H1 (cell line): ENCODE measurements around the gene ANKRD34B. TPM values are rescaled to one million over a fixed set of nuclear protein-coding genes. Genes with fewer than 3 reads are reported as not detected.
A peak's percentile ranks its signal among the peaks of the same experiment; 100 is the strongest.

Experiments
- CTCF ChIA-PET: fragments of 300-600 bp; sonication (Branson Sonifier 250); formaldehyde crosslinking; loops from one replicate; lab custom pipeline; 2021; ENCODE audit not compliant: partially characterized antibody; lab: Charles Lee
- POLR2A ChIA-PET: fragments of 300-600 bp; sonication (Branson Sonifier 250); formaldehyde crosslinking; loops from one replicate; lab custom pipeline; 2021; ENCODE audit warnings: inconsistent platforms; ENCODE audit not compliant: partially characterized antibody; lab: Charles Lee
- DNase-seq, 2 experiments: peaks; one replicate each; pipeline versions ENCODE4 v3.0.0 to v3.0.0-alpha.2; 2010 to 2022; ENCODE audit warnings: low spot score in 2 of 2, low read depth in 1 of 2, mixed read lengths in 1 of 2
- FAIRE-seq: peaks from 2 replicates; lab custom pipeline; 2011; peaks lifted over from hg19 to GRCh38; lab: Jason Lieb, UNC
- H2AFZ ChIP-seq: 2 replicates; pipeline ENCODE4 v1.8.1; 2012; ENCODE audit warnings: low read length, inconsistent platforms
- H2AK5ac ChIP-seq: 2 replicates; pipeline ENCODE4 v1.6.1; 2013; ENCODE audit warnings: low read depth, low read length
- H2BK120ac ChIP-seq: replicated peaks from 2 replicates; pipeline ENCODE3; 2013; ENCODE audit warnings: low read depth, low read length, inconsistent platforms
- H2BK12ac ChIP-seq: 2 replicates; pipeline ENCODE4 v1.6.1; 2013; ENCODE audit warnings: low read depth, low read length
- H2BK15ac ChIP-seq: 2 replicates; pipeline ENCODE4 v1.6.1; 2013; ENCODE audit warnings: low read length
- H2BK20ac ChIP-seq: 2 replicates; pipeline ENCODE4 v1.6.1; 2013; ENCODE audit warnings: low read length
- H2BK5ac ChIP-seq: 2 replicates; pipeline ENCODE4 v1.6.1; 2013; ENCODE audit warnings: low read depth, low read length
- H3K14ac ChIP-seq: 2 replicates; pipeline ENCODE4 v1.6.1; 2013; ENCODE audit warnings: inconsistent platforms; ENCODE audit not compliant: insufficient read length
- H3K18ac ChIP-seq: 2 replicates; pipeline ENCODE4 v1.6.1; 2013; ENCODE audit warnings: low read length; ENCODE audit errors: extremely low read depth
- H3K23ac ChIP-seq: 2 replicates; pipeline ENCODE4 v1.6.1; 2013; ENCODE audit warnings: inconsistent platforms; ENCODE audit not compliant: insufficient read length
- H3K23me2 ChIP-seq: 2 replicates; pipeline ENCODE4 v1.6.1; 2013; ENCODE audit warnings: low read depth, low read length
- H3K27ac ChIP-seq: 2 replicates; pipeline ENCODE4 v1.6.1; 2011; ENCODE audit warnings: low read depth, low read length, inconsistent platforms
- H3K27me3 ChIP-seq, 4 experiments: replicated peaks in 1 of 4; 1 replicate in 1 of 4; 2 replicates in 3 of 4; pipeline versions ENCODE4 v1.6.1 to v1.8.1; 2011 to 2013; ENCODE audit warnings: low read length in 3 of 4, mild to moderate bottlenecking in 3 of 4, inconsistent platforms in 2 of 4, mixed read lengths in 2 of 4, moderate library complexity in 1 of 4; ENCODE audit not compliant: control insufficient read depth in 3 of 4, insufficient read depth in 3 of 4; ENCODE audit errors: extremely low read depth in 1 of 4
- H3K36me3 ChIP-seq, 4 experiments: 2 replicates each; pipeline versions ENCODE4 v1.6.1 to v1.8.1; 2011 to 2013; ENCODE audit warnings: mild to moderate bottlenecking in 4 of 4, low read length in 3 of 4, moderate library complexity in 2 of 4, control low read depth in 1 of 4, inconsistent platforms in 1 of 4; ENCODE audit not compliant: insufficient read depth in 4 of 4, control insufficient read depth in 2 of 4
- H3K4ac ChIP-seq: replicated peaks from 2 replicates; pipeline ENCODE3; 2013; ENCODE audit warnings: low read length, low read depth, mixed read lengths, inconsistent platforms; ENCODE audit not compliant: insufficient read length
- H3K4me1 ChIP-seq, 4 experiments: replicated peaks in 1 of 4; 1 replicate in 1 of 4; 2 replicates in 3 of 4; pipeline versions ENCODE4 v1.6.1 to v1.8.1; 2011 to 2013; ENCODE audit warnings: low read length in 3 of 4, inconsistent platforms in 2 of 4, mixed read lengths in 1 of 4; ENCODE audit not compliant: insufficient read depth in 4 of 4, control insufficient read depth in 3 of 4
- H3K4me2 ChIP-seq, 2 experiments: 2 replicates each; pipeline versions ENCODE4 v1.6.1 to v1.8.1; 2011 to 2013; ENCODE audit warnings: low read depth in 2 of 2, low read length in 2 of 2, control low read depth in 1 of 2, inconsistent platforms in 1 of 2, mild to moderate bottlenecking in 1 of 2; ENCODE audit not compliant: insufficient read depth in 1 of 2
- H3K4me3 ChIP-seq, 4 experiments: fragments of 200-600, 300-600 bp in 1 of 4; sonication (generic), shearing (Covaris generic), sonication (Bioruptor Twin) in 1 of 4; 2 replicates each; pipeline versions ENCODE4 v1.5.1 to v1.8.1; 2011 to 2016; ENCODE audit warnings: low read length in 4 of 4, low read depth in 3 of 4, control low read depth in 2 of 4, inconsistent platforms in 2 of 4, mild to moderate bottlenecking in 2 of 4, mixed read lengths in 1 of 4, moderate library complexity in 1 of 4; ENCODE audit not compliant: insufficient read depth in 2 of 4; ENCODE audit errors: extremely low read depth in 1 of 4
- H3K56ac ChIP-seq: replicated peaks from 2 replicates; pipeline ENCODE3; 2013; ENCODE audit warnings: low read depth, mild to moderate bottlenecking, mixed read lengths, low read length, inconsistent platforms; ENCODE audit not compliant: insufficient read length
- H3K79me1 ChIP-seq: 2 replicates; pipeline ENCODE4 v1.6.1; 2013; ENCODE audit warnings: low read depth, low read length, control low read depth
- H3K79me2 ChIP-seq, 2 experiments: 2 replicates each; pipeline versions ENCODE4 v1.6.1 to v1.8.1; 2012 to 2013; ENCODE audit warnings: low read length in 2 of 2, mild to moderate bottlenecking in 2 of 2, inconsistent platforms in 1 of 2; ENCODE audit not compliant: insufficient read depth in 2 of 2, control insufficient read depth in 1 of 2
- H3K9ac ChIP-seq, 4 experiments: replicated peaks in 1 of 4; 1 replicate in 1 of 4; 2 replicates in 3 of 4; pipeline versions ENCODE4 v1.6.1 to v1.8.1; 2011 to 2013; ENCODE audit warnings: low read depth in 3 of 4, low read length in 3 of 4, control low read depth in 2 of 4, mild to moderate bottlenecking in 2 of 4, moderate library complexity in 2 of 4, inconsistent platforms in 1 of 4; ENCODE audit errors: extremely low read depth in 1 of 4
- H3K9me3 ChIP-seq, 2 experiments: 2 replicates each; pipeline versions ENCODE4 v1.6.1 to v1.8.1; 2012 to 2013; ENCODE audit warnings: mild to moderate bottlenecking in 2 of 2, moderate library complexity in 2 of 2, control low read depth in 1 of 2, inconsistent platforms in 1 of 2, low read depth in 1 of 2, low read length in 1 of 2, mixed read lengths in 1 of 2; ENCODE audit not compliant: insufficient read depth in 2 of 2
- H4K20me1 ChIP-seq, 2 experiments: replicated peaks in 1 of 2; 2 replicates each; pipeline versions ENCODE3 to v1.8.1; 2011 to 2013; ENCODE audit warnings: inconsistent platforms in 2 of 2, low read length in 2 of 2, mild to moderate bottlenecking in 1 of 2; ENCODE audit not compliant: insufficient read depth in 2 of 2, control insufficient read depth in 1 of 2
- H4K5ac ChIP-seq: 2 replicates; pipeline ENCODE4 v1.6.1; 2013; ENCODE audit warnings: low read length, low read depth, mixed read lengths, inconsistent platforms; ENCODE audit not compliant: insufficient read length
- H4K8ac ChIP-seq: 2 replicates; pipeline ENCODE4 v1.8.0; 2013; ENCODE audit warnings: mild to moderate bottlenecking, moderate library complexity, low read length, inconsistent platforms; ENCODE audit not compliant: insufficient read depth; ENCODE audit errors: extremely low read depth
- H4K91ac ChIP-seq: replicated peaks from 2 replicates; pipeline ENCODE3; 2013; ENCODE audit warnings: low read length, mixed read lengths, inconsistent platforms; ENCODE audit not compliant: insufficient read length
- ASH2L ChIP-seq: fragments of 200-600, 300-600 bp; sonication (generic); IDR thresholded peaks from one replicate; pipeline ENCODE4 v1.7.1; 2017; ENCODE audit warnings: low read length
- ATF3 ChIP-seq: IDR thresholded peaks from 2 replicates; pipeline ENCODE4 v1.6.1; 2011; ENCODE audit warnings: low read depth, mild to moderate bottlenecking, low read length; ENCODE audit not compliant: insufficient read depth
- BRCA1 ChIP-seq: IDR thresholded peaks from 2 replicates; pipeline ENCODE4 v1.6.1; 2012; ENCODE audit warnings: low read depth, low read length, improper control_type of control experiment
- CHD1 ChIP-seq: IDR thresholded peaks from 2 replicates; pipeline ENCODE4 v1.6.1; 2012; ENCODE audit warnings: low read depth, low read length, improper control_type of control experiment
- CREB1 ChIP-seq: IDR thresholded peaks from 2 replicates; pipeline ENCODE4 v1.6.1; 2012; ENCODE audit warnings: inconsistent platforms
- CTBP2 ChIP-seq: IDR thresholded peaks from 2 replicates; pipeline ENCODE4 v1.7.0; 2011; ENCODE audit warnings: borderline replicate concordance, mild to moderate bottlenecking, moderate library complexity, mixed read lengths, low read length; ENCODE audit not compliant: insufficient read depth, insufficient read length
- EGR1 ChIP-seq: IDR thresholded peaks from 2 replicates; pipeline ENCODE4 v1.6.1; 2011; ENCODE audit warnings: low read depth, low read length, borderline replicate concordance
- GTF2F1 ChIP-seq: IDR thresholded peaks from 2 replicates; pipeline ENCODE4 v1.6.1; 2012; ENCODE audit warnings: low read depth, low read length, improper control_type of control experiment, borderline replicate concordance
- HDAC6 ChIP-seq: IDR thresholded peaks from one replicate; pipeline ENCODE4 v1.7.1; 2012; ENCODE audit warnings: low read depth, mild to moderate bottlenecking, inconsistent platforms, low read length, moderate library complexity
- RAD21 ChIP-seq, 2 experiments: IDR thresholded peaks in 1 of 2; conservative IDR thresholded peaks in 1 of 2; 2 replicates each; pipeline ENCODE4 v1.6.1; 2011; ENCODE audit warnings: low read depth in 2 of 2, low read length in 2 of 2, improper control_type of control experiment in 1 of 2, inconsistent platforms in 1 of 2, mild to moderate bottlenecking in 1 of 2, moderate library complexity in 1 of 2
- SP2 ChIP-seq: IDR thresholded peaks from 2 replicates; pipeline ENCODE4 v1.6.1; 2012; ENCODE audit warnings: mild to moderate bottlenecking, low read length, inconsistent platforms
- TBP ChIP-seq: IDR thresholded peaks from 2 replicates; pipeline ENCODE4 v1.6.1; 2011; ENCODE audit warnings: low read depth, low read length, improper control_type of control experiment
- TCF12 ChIP-seq: IDR thresholded peaks from 2 replicates; pipeline ENCODE4 v1.6.1; 2011; ENCODE audit warnings: low read depth, mild to moderate bottlenecking, low read length
- WGBS, 2 experiments: shearing (Covaris generic) in 1 of 2; methylation state at CpG; one replicate each; pipeline versions ENCODE4 v1.1.6 to v1.1.7; 2013 to 2015; ENCODE audit warnings: low lambda C conversion rate in 2 of 2, mixed read lengths in 2 of 2, inconsistent platforms in 1 of 2, low coverage in 1 of 2, missing lambda C conversion rate in 1 of 2; ENCODE audit not compliant: insufficient replicate concordance in 2 of 2, insufficient coverage in 1 of 2, insufficient read length in 1 of 2; ENCODE audit errors: extremely low coverage in 1 of 2, missing lambda C conversion rate in 1 of 2; 5-methylcytosine and 5-hydroxymethylcytosine counted together
- polyA plus RNA-seq, 7 experiments: library from polyadenylated mRNA; depleted of rRNA in 3 of 7; stranded (reverse) in 5 of 7; unstranded in 2 of 7; fragments of >200 nt in 5 of 7; fragments of 200-250 nt in 2 of 7; gene quantifications; 1 replicate in 5 of 7; 2 replicates in 1 of 7; 4 replicates in 1 of 7; pipeline versions ENCODE4 v1.2.1 to v1.2.3, GENCODE V29; 2011 to 2013; ENCODE audit warnings: missing spikeins in 2 of 7, mixed read lengths in 2 of 7
- total RNA-seq: library from RNA; stranded (reverse); fragmentation: NEBNext Ultra II Directional; extraction: Animal tissue kit (Norgen Biotek cat#: 25700); gene quantifications from 2 replicates; pipeline ENCODE4 v1.2.1, GENCODE V29; 2021

Gene ANKRD34B
- total and polyA plus RNA-seq, 2 of the 8 experiments (the other 6 are each of a cell fraction or from before 2014, with no cell fraction given) = 1.5 to 6.3 TPM

GRCh38 chr5:80554646-80555045 lies 15.4 kb downstream of the ANKRD34B start:
- CTCF ChIA-PET = interaction anchor here (1.4 kb wide), 1 partner anchor 73 kb away, joined by 3 read pairs; no protein-coding TSS in a partner anchor
- H2BK12ac ChIP-seq = no peak overlapping the region
- H4K20me1 ChIP-seq = no peaks in the 10 kb centered on the region
- peak overlapping the region; percentile 91; the same call in 1 of the 2 replicates for H2BK5ac ChIP-seq
- peaks cover 0 to 11% (median 4%) of the 10 kb centered on the region in 4 experiments; a peak in 3 of 7 replicates for H3K4me1 ChIP-seq
- H3K18ac ChIP-seq = no peak overlapping the region
- H3K56ac ChIP-seq = no peak overlapping the region
- peak overlapping the region; percentile 22; the same call in 1 of the 2 replicates for H3K27ac ChIP-seq
- H3K23me2 ChIP-seq = no peaks in the 10 kb centered on the region
- peak; percentile 73 for FAIRE-seq
- no peak overlapping the region for H4K5ac ChIP-seq
- H3K4me3 ChIP-seq = no peak overlapping the region
- no peaks in the 10 kb centered on the region for H3K27me3 ChIP-seq
- H3K9me3 ChIP-seq = no peaks in the 10 kb centered on the region
- no peak overlapping the region for H3K14ac ChIP-seq
- WGBS, 2 experiments = 30% methylated on average over 4 of the region's 4 CpGs; no CpG with 5 or more reads in 1 of the 2 experiments
- no peaks in the 10 kb centered on the region for H3K36me3 ChIP-seq
- H2AFZ ChIP-seq = no peak overlapping the region
- no peak overlapping the region for H2AK5ac ChIP-seq
- peak overlapping the region; percentile 25 to 38; a peak in 2 of 4 replicates for H3K4me2 ChIP-seq
- POLR2A ChIA-PET = interaction anchor here (1.2 kb wide), 1 partner anchor 14 kb away, joined by 3 read pairs; no protein-coding TSS in a partner anchor
- H3K9ac ChIP-seq = no peak overlapping the region
- peak overlapping the region; percentile 88; the same call in 1 of the 2 replicates for H2BK20ac ChIP-seq
- TF ChIP-seq ATF3 (no peak), GTF2F1 (no peak), EGR1 (no peak), CHD1 (no peak), SP2 (no peak), CTBP2 (no peak), TBP (peak; percentile 19; the same call in 1 of the 2 replicates), HDAC6 (no peak), RAD21 (IDR thresholded peaks at IDR 0.05 in 1 of 2, conservative IDR thresholded peaks at IDR 0.05 in 1 of 2; ENCODE audit: low read depth in 2 of 2, low read length in 2 of 2) (0 out of 4 replicates have a peak, but pooled peaks of 1 of the 2 experiments have one; percentile 3), ASH2L (peak; percentile 50), TCF12 (no peak), BRCA1 (no peak), CREB1 (no peak)
- H3K79me2 ChIP-seq = no peaks in the 10 kb centered on the region
- H3K23ac ChIP-seq = no peak overlapping the region
- no peak overlapping the region for H4K8ac ChIP-seq
- no peak overlapping the region for H2BK15ac ChIP-seq
- DNase-seq = peak in 1 of 2 experiments; percentile 56
- no peak overlapping the region for H4K91ac ChIP-seq
- H2BK120ac ChIP-seq = no peak overlapping the region
- no peak overlapping the region for H3K4ac ChIP-seq
- no peaks in the 10 kb centered on the region for H3K79me1 ChIP-seq
